ENCODE results near the gene MEIS3. TPM values are rescaled to one million over a fixed set of nuclear protein-coding genes. Genes with fewer than 3 reads are reported as not detected.

Gene MEIS3
- total RNA-seq, 1 experiment from 2014 or later, result 1.3 TPM

- POLR2A ChIA-PET (ENCODE audit: unreplicated experiment), result interaction anchor here (0.6 kb wide), 1 partner anchor 80 kb away, joined by 5 read pairs; no protein-coding TSS in a partner anchor
- BruUV-seq (replicated peaks), result no TSS peak
Measured at GRCh38 chr19:47432499-47432898, 13.2 kb upstream of the MEIS3 start.

GRCh38 chr19:47432091-47432490, 12.8 kb upstream of the MEIS3 start:
- H3K27me3 ChIP-seq (ENCODE audit: low read length), result no peaks in the 10 kb centered on the region
- no peaks in the 10 kb centered on the region for H3K79me2 ChIP-seq (ENCODE audit: low read length)
- H3K9ac ChIP-seq (ENCODE audit: low read length), result no peak overlapping the region
- CTCF ChIA-PET, result no interaction called here
- POLR2A ChIA-PET (ENCODE audit: unreplicated experiment), result no interaction called here
- no peaks in the 10 kb centered on the region for H3F3A ChIP-seq (ENCODE audit: low read length, unreplicated experiment)
- H3K4me1 ChIP-seq (ENCODE audit: insufficient read depth, low read length), result peaks cover 12% of the 10 kb centered on the region; the same call in 1 of the 2 replicates
- no peak overlapping the region for H3K4me2 ChIP-seq (ENCODE audit: low read length)
- no peaks in the 10 kb centered on the region; the same call in 1 of the 2 replicates for H3K36me3 ChIP-seq (ENCODE audit: low read depth, low read length)
- TF ChIP-seq EZH2phosphoT487 (IDR thresholded peaks at IDR 0.05; ENCODE audit: borderline replicate concordance, low read length), result no peak
- no peak for TF ChIP-seq CTCF (conservative IDR thresholded peaks at IDR 0.05; ENCODE audit: low read depth, low read length)
- TF ChIP-seq EZH2 (IDR thresholded peaks at IDR 0.05; ENCODE audit: low read length, unreplicated experiment), result no peak
- ATAC-seq (no peak), DNase-seq (no peak)
- no peak overlapping the region for H3K27ac ChIP-seq (ENCODE audit: low read length)
- intact Hi-C loops (cut with micrococcal nuclease), result loop anchor here (10.0 kb wide), 1 partner anchor 83 kb away; the partner anchor contains the start of gene NAPA
- no TSS peak for BruUV-seq (replicated peaks)
- no peak overlapping the region for H3K4me3 ChIP-seq (ENCODE audit: low read length)
- H3K9me2 ChIP-seq (replicated peaks; ENCODE audit: low read length), result no peaks in the 10 kb centered on the region
- no peaks in the 10 kb centered on the region for H4K20me1 ChIP-seq (ENCODE audit: low read length)
- no peaks in the 10 kb centered on the region for H3K9me3 ChIP-seq (ENCODE audit: low read length)
- H2AFZ ChIP-seq (ENCODE audit: low read length), result no peak overlapping the region

More at GRCh38 chr19:47432499-47432898, 13.2 kb upstream of the MEIS3 start:
- H3K79me2 ChIP-seq (ENCODE audit: low read length), result no peaks in the 10 kb centered on the region
- H3F3A ChIP-seq (ENCODE audit: low read length, unreplicated experiment), result no peaks in the 10 kb centered on the region
- no peak overlapping the region for H3K9ac ChIP-seq (ENCODE audit: low read length)
- H3K27me3 ChIP-seq (ENCODE audit: low read length), result no peaks in the 10 kb centered on the region
- no peaks in the 10 kb centered on the region for H4K20me1 ChIP-seq (ENCODE audit: low read length)
- ATAC-seq, result no peak
- H3K36me3 ChIP-seq (ENCODE audit: low read depth, low read length), result no peaks in the 10 kb centered on the region
- H3K9me2 ChIP-seq (replicated peaks; ENCODE audit: low read length), result no peaks in the 10 kb centered on the region
- peaks cover 10% of the 10 kb centered on the region; the same call in 1 of the 2 replicates for H3K4me1 ChIP-seq (ENCODE audit: insufficient read depth, low read length)
- CTCF ChIA-PET, result no interaction called here
- H3K9me3 ChIP-seq (ENCODE audit: low read length), result no peaks in the 10 kb centered on the region
- no peak overlapping the region for H3K27ac ChIP-seq (ENCODE audit: low read length)
- no peak for DNase-seq
- no peak overlapping the region for H3K4me2 ChIP-seq (ENCODE audit: low read length)
- intact Hi-C loops (cut with micrococcal nuclease), result loop anchor here (10.0 kb wide), 1 partner anchor 82 kb away; the partner anchor contains the start of gene NAPA
- H2AFZ ChIP-seq (ENCODE audit: low read length), result no peak overlapping the region
- TF ChIP-seq EZH2phosphoT487 (IDR thresholded peaks at IDR 0.05; ENCODE audit: borderline replicate concordance, low read length) (no peak), EZH2 (IDR thresholded peaks at IDR 0.05; ENCODE audit: low read length, unreplicated experiment) (no peak), CTCF (conservative IDR thresholded peaks at IDR 0.05; ENCODE audit: low read depth, low read length) (no peak)
- no peak overlapping the region for H3K4me3 ChIP-seq (ENCODE audit: low read length)

- intact Hi-C loops (cut with micrococcal nuclease), result loop anchor here (10.0 kb wide), 1 partner anchor 85 kb away; the partner anchor contains the start of gene NAPA
- no TSS peak for BruUV-seq (replicated peaks)
- ATAC-seq (no peak), DNase-seq (no peak)
- Histone ChIP-seq H3K9me3 (ENCODE audit: low read length) (no peaks in the 10 kb centered on the region), H3K4me2 (ENCODE audit: low read length) (no peak overlapping the region), H3K27me3 (ENCODE audit: low read length) (no peaks in the 10 kb centered on the region), H3K9ac (ENCODE audit: low read length) (no peak overlapping the region), H3K9me2 (replicated peaks; ENCODE audit: low read length) (no peaks in the 10 kb centered on the region), H3K79me2 (ENCODE audit: low read length) (no peaks in the 10 kb centered on the region), H3K4me3 (ENCODE audit: low read length) (no peak overlapping the region), H2AFZ (ENCODE audit: low read length) (no peak overlapping the region), H3K27ac (ENCODE audit: low read length) (no peak overlapping the region), H3K4me1 (ENCODE audit: insufficient read depth, low read length) (peaks cover 12% of the 10 kb centered on the region; the same call in 1 of the 2 replicates), H3K36me3 (ENCODE audit: low read depth, low read length) (no peaks in the 10 kb centered on the region; the same call in 1 of the 2 replicates), H4K20me1 (ENCODE audit: low read length) (no peaks in the 10 kb centered on the region), H3F3A (ENCODE audit: low read length, unreplicated experiment) (no peaks in the 10 kb centered on the region)
- TF ChIP-seq CTCF (conservative IDR thresholded peaks at IDR 0.05; ENCODE audit: low read depth, low read length) (no peak), EZH2phosphoT487 (IDR thresholded peaks at IDR 0.05; ENCODE audit: borderline replicate concordance, low read length) (no peak), EZH2 (IDR thresholded peaks at IDR 0.05; ENCODE audit: low read length, unreplicated experiment) (no peak)
- CTCF ChIA-PET, result interaction anchor here (0.5 kb wide), 1 partner anchor 278 kb away, joined by 3 read pairs; no protein-coding TSS in a partner anchor
- POLR2A ChIA-PET (ENCODE audit: unreplicated experiment), result no interaction called here
Measured at GRCh38 chr19:47430041-47430802, 10.9 kb upstream of the MEIS3 start.

All from PC-3 (cell line).